ENCODE measurements around the gene LPP.
A peak's percentile ranks its signal among the peaks of the same experiment; 100 is the strongest.

The LPP gene

GRCh38 chr3:188529228-188529627 lies 375.3 kb downstream of the LPP start:
- no peak for DNase-seq

- no peak for DNase-seq
Measured at GRCh38 chr3:188530226-188530625, 376.3 kb downstream of the LPP start.

- peak in 1 of 2 experiments; percentile 33 for DNase-seq
Measured at GRCh38 chr3:188531210-188531609, 377.3 kb downstream of the LPP start.

GRCh38 chr3:188533172-188533571 lies 379.2 kb downstream of the LPP start:
- no peak for DNase-seq

GRCh38 chr3:188533612-188534357 lies 379.8 kb downstream of the LPP start:
- no peak for DNase-seq

GRCh38 chr3:188534633-188535032 lies 380.7 kb downstream of the LPP start:
- DNase-seq: no peak

- no peak for DNase-seq
Measured at GRCh38 chr3:188537606-188538005, 383.6 kb downstream of the LPP start.

- DNase-seq: no peak
Measured at GRCh38 chr3:188539037-188539436, 385.1 kb downstream of the LPP start.

- no peak for DNase-seq
Measured at GRCh38 chr3:188539631-188540194, 385.8 kb downstream of the LPP start.

GRCh38 chr3:188542196-188542595 lies 388.2 kb downstream of the LPP start:
- DNase-seq: no peak

- no peak for DNase-seq
Measured at GRCh38 chr3:188544012-188544411, 390.1 kb downstream of the LPP start.

- DNase-seq: peak in 1 of 2 experiments; percentile 64
Measured at GRCh38 chr3:188546835-188547670, 393.1 kb downstream of the LPP start.

- DNase-seq: no peak
Measured at GRCh38 chr3:188553569-188553968, 399.6 kb downstream of the LPP start.

GRCh38 chr3:188554404-188554803 lies 400.4 kb downstream of the LPP start:
- DNase-seq: no peak

- no peak for DNase-seq
Measured at GRCh38 chr3:188557235-188557634, 403.3 kb downstream of the LPP start.

- no peak for DNase-seq
Measured at GRCh38 chr3:188558343-188559071, 404.6 kb downstream of the LPP start.

GRCh38 chr3:188559072-188559429 lies 405.1 kb downstream of the LPP start:
- DNase-seq: no peak

GRCh38 chr3:188559856-188560255 lies 405.9 kb downstream of the LPP start:
- DNase-seq: no peak

GRCh38 chr3:188562144-188562543 lies 408.2 kb downstream of the LPP start:
- DNase-seq: no peak

- no peak for DNase-seq
Measured at GRCh38 chr3:188567478-188568195, 413.7 kb downstream of the LPP start.

GRCh38 chr3:188568736-188569135 lies 414.8 kb downstream of the LPP start:
- DNase-seq: no peak

- no peak for DNase-seq
Measured at GRCh38 chr3:188571531-188572095, 417.7 kb downstream of the LPP start.

Data from SW 1271 (cell line).